Measurements from ENCODE around the gene MPZL2. TPM values are rescaled to one million over a fixed set of nuclear protein-coding genes. Genes with fewer than 3 reads are reported as not detected.

The MPZL2 gene
- total RNA-seq, 1 experiment from 2014 or later: 69.9 TPM

GRCh38 chr11:118306556-118306955 lies 42.5 kb upstream of the MPZL2 start:
- peaks cover 9% of the 10 kb centered on the region for H3K4me1 ChIP-seq
- no peaks in the 10 kb centered on the region for H3K27me3 Mint-ChIP-seq (ENCODE audit: insufficient read depth, unreplicated experiment)
- H3K9me3 Mint-ChIP-seq (ENCODE audit: unreplicated experiment): no peaks in the 10 kb centered on the region
- intact Hi-C loops (cut with micrococcal nuclease; ENCODE audit: unreplicated experiment): no loop called here
- H3K36me3 ChIP-seq (ENCODE audit: control insufficient read depth, insufficient read depth, low read length): no peaks in the 10 kb centered on the region
- H3K27me3 ChIP-seq (replicated peaks; ENCODE audit: control insufficient read depth, insufficient read depth, low read length): no peaks in the 10 kb centered on the region
- H3K4me1 Mint-ChIP-seq (ENCODE audit: low read depth, unreplicated experiment): peaks cover 6% of the 10 kb centered on the region
- CTCF ChIA-PET: no interaction called here
- DNase-seq: no peak
- no peak overlapping the region for H3K27ac Mint-ChIP-seq (ENCODE audit: unreplicated experiment)
- POLR2A ChIA-PET: no interaction called here
- H3K36me3 Mint-ChIP-seq (ENCODE audit: insufficient read depth, unreplicated experiment): no peaks in the 10 kb centered on the region
- TF ChIP-seq, protein P1, sequence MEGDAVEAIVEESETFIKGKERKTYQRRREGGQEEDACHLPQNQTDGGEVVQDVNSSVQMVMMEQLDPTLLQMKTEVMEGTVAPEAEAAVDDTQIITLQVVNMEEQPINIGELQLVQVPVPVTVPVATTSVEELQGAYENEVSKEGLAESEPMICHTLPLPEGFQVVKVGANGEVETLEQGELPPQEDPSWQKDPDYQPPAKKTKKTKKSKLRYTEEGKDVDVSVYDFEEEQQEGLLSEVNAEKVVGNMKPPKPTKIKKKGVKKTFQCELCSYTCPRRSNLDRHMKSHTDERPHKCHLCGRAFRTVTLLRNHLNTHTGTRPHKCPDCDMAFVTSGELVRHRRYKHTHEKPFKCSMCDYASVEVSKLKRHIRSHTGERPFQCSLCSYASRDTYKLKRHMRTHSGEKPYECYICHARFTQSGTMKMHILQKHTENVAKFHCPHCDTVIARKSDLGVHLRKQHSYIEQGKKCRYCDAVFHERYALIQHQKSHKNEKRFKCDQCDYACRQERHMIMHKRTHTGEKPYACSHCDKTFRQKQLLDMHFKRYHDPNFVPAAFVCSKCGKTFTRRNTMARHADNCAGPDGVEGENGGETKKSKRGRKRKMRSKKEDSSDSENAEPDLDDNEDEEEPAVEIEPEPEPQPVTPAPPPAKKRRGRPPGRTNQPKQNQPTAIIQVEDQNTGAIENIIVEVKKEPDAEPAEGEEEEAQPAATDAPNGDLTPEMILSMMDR (IDR thresholded peaks at IDR 0.05; ENCODE audit: insufficient read depth in 1 of 2, low read depth in 1 of 2, low read length in 1 of 2, severe bottlenecking in 1 of 2, unreplicated experiment in 1 of 2): no peak
- no TSS peak for BruUV-seq (replicated peaks)
- no peaks in the 10 kb centered on the region for H3K9me3 ChIP-seq
- no peak overlapping the region for H3K4me3 ChIP-seq (ENCODE audit: low read depth, low read length)
- no peak overlapping the region for H3K4me3 Mint-ChIP-seq (ENCODE audit: unreplicated experiment)

DNA sequence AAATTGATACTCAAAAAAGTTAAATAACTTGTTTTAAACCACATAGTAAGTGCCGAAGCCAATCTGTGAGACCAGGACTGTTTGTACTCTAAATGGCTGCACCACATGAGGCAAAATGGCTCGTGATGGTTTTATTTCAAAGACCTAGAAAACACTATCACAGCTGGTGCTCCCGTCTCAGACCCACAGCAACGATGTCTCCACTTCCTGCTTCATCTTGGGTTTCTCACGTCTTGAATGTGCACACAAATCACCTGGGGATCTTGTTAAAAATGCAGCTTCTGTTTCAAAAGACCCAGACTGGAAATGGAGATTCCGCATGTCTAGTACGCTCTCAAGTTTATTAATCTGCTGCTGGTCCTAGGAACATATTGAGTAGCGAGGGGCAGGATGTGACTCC lies 41.6 kb upstream of the MPZL2 start:
- ChIA-PET CTCF (interaction anchor here (0.7 to 0.9 kb wide), 2 partner anchors 8 to 45 kb away, joined by 3 read pairs; no protein-coding TSS in a partner anchor), POLR2A (no interaction called here)
- H3K4me3 ChIP-seq (ENCODE audit: low read depth, low read length): no peak overlapping the region
- no TSS peak for BruUV-seq (replicated peaks)
- no peak overlapping the region for H3K27ac Mint-ChIP-seq (ENCODE audit: unreplicated experiment)
- H3K9me3 ChIP-seq: no peaks in the 10 kb centered on the region
- DNase-seq: no peak
- H3K4me1 Mint-ChIP-seq (ENCODE audit: low read depth, unreplicated experiment): peaks cover under 1% of the 10 kb centered on the region
- intact Hi-C loops (cut with micrococcal nuclease; ENCODE audit: unreplicated experiment): no loop called here
- TF ChIP-seq, protein P1 (IDR thresholded peaks at IDR 0.05; ENCODE audit: insufficient read depth in 1 of 2, low read depth in 1 of 2, low read length in 1 of 2, severe bottlenecking in 1 of 2, unreplicated experiment in 1 of 2): no peak
- no peak overlapping the region for H3K4me3 Mint-ChIP-seq (ENCODE audit: unreplicated experiment)
- no peaks in the 10 kb centered on the region for H3K9me3 Mint-ChIP-seq (ENCODE audit: unreplicated experiment)
- H3K27me3 ChIP-seq (replicated peaks; ENCODE audit: control insufficient read depth, insufficient read depth, low read length): no peaks in the 10 kb centered on the region
- no peaks in the 10 kb centered on the region for H3K36me3 ChIP-seq (ENCODE audit: control insufficient read depth, insufficient read depth, low read length)
- H3K4me1 ChIP-seq: peaks cover under 1% of the 10 kb centered on the region; the same call in 1 of the 2 replicates
- H3K36me3 Mint-ChIP-seq (ENCODE audit: insufficient read depth, unreplicated experiment): no peaks in the 10 kb centered on the region
- H3K27me3 Mint-ChIP-seq (ENCODE audit: insufficient read depth, unreplicated experiment): no peaks in the 10 kb centered on the region

GRCh38 chr11:118304568-118305248 lies 40.6 kb upstream of the MPZL2 start, which contains the start of gene CD3E:
CD3E (plus strand) TSS chr11:118304730; CDS start chr11:118304953, 223 bp downstream.
- intact Hi-C loops (cut with micrococcal nuclease; ENCODE audit: unreplicated experiment): no loop called here
- Mint-ChIP-seq H3K4me3 (ENCODE audit: unreplicated experiment) (no peak within 1 kb of the TSS), H3K9me3 (ENCODE audit: unreplicated experiment) (peaks cover 9% of the 10 kb centered on the region), H3K27me3 (ENCODE audit: insufficient read depth, unreplicated experiment) (no peaks in the 10 kb centered on the region), H3K36me3 (ENCODE audit: insufficient read depth, unreplicated experiment) (no peaks in the 10 kb centered on the region), H3K4me1 (ENCODE audit: low read depth, unreplicated experiment) (no peaks in the 10 kb centered on the region), H3K27ac (ENCODE audit: unreplicated experiment) (no peak within 1 kb of the TSS)
- Histone ChIP-seq H3K9me3 (no peaks in the 10 kb centered on the region), H3K4me3 (ENCODE audit: low read depth, low read length) (no peak within 1 kb of the TSS), H3K27me3 (replicated peaks; ENCODE audit: control insufficient read depth, insufficient read depth, low read length) (no peaks in the 10 kb centered on the region), H3K4me1 (no peaks in the 10 kb centered on the region), H3K36me3 (ENCODE audit: control insufficient read depth, insufficient read depth, low read length) (no peaks in the 10 kb centered on the region)
- no peak for DNase-seq
- ChIA-PET POLR2A (no interaction called here), CTCF (interaction anchor here (0.9 kb wide), 1 partner anchor 9 kb away, joined by 3 read pairs; no protein-coding TSS in a partner anchor)
- TF ChIP-seq, protein P1 (IDR thresholded peaks at IDR 0.05; ENCODE audit: insufficient read depth in 1 of 2, low read depth in 1 of 2, low read length in 1 of 2, severe bottlenecking in 1 of 2, unreplicated experiment in 1 of 2): no peak
- BruUV-seq (replicated peaks): no TSS peak
